HL-60 (cell line): ENCODE measurements around the gene TFAP2D.

Source experiments
- DNase-seq, 2 experiments: peaks; one replicate each; pipeline ENCODE4 v3.0.0-alpha.2; 2010 to 2020; ENCODE audit warnings: low read depth in 1 of 2, low spot score in 1 of 2
- H3K27ac ChIP-seq: fragments of 250-450 bp; sonication (Bioruptor Pico); replicated peaks from 2 replicates; pipeline ENCODE4 v1.5.1; 2020; ENCODE audit warnings: mild to moderate bottlenecking, moderate library complexity
- H3K27me3 ChIP-seq: fragments of 250-450 bp; sonication (Bioruptor Pico); 2 replicates; pipeline ENCODE4 v1.5.1; 2021; ENCODE audit warnings: mild to moderate bottlenecking, moderate library complexity; ENCODE audit not compliant: insufficient read depth, poor library complexity, severe bottlenecking
- H3K4me3 ChIP-seq: replicated peaks from 2 replicates; pipeline ENCODE4 v1.5.1; 2011; ENCODE audit warnings: mild to moderate bottlenecking, control low read depth, low read length; ENCODE audit not compliant: insufficient read depth
- CTCF ChIP-seq: IDR thresholded peaks from one replicate; pipeline ENCODE4 v1.5.1; 2011; ENCODE audit warnings: low read length, control low read depth, inconsistent platforms; ENCODE audit not compliant: insufficient read depth
- GABPA ChIP-seq: IDR thresholded peaks from 2 replicates; pipeline ENCODE4 v1.6.1; 2012; ENCODE audit warnings: low read depth
- POLR2AphosphoS5 ChIP-seq: IDR thresholded peaks from 2 replicates; pipeline ENCODE4 v1.6.1; 2012; ENCODE audit warnings: low read depth
- REST ChIP-seq: IDR thresholded peaks from 2 replicates; pipeline ENCODE4 v1.6.1; 2012; ENCODE audit warnings: low read depth; ENCODE audit not compliant: insufficient replicate concordance
- SPI1 ChIP-seq: IDR thresholded peaks from 2 replicates; pipeline ENCODE4 v1.6.1; 2012; ENCODE audit warnings: low read depth, mild to moderate bottlenecking, borderline replicate concordance

TFAP2D gene

GRCh38 chr6:50815436-50816114 is 102.2 kb downstream of the TFAP2D start:
- no peak for DNase-seq
- Histone ChIP-seq H3K27ac (no peak overlapping the region), H3K4me3 (peak overlapping the region; percentile 46), H3K27me3 (peaks cover 25% of the 10 kb centered on the region)
- TF ChIP-seq POLR2AphosphoS5 (no peak), CTCF (peak; percentile 22), GABPA (no peak), REST (no peak), SPI1 (no peak)

- Histone ChIP-seq H3K4me3 (peak overlapping the region; percentile 46), H3K27me3 (peaks cover 31% of the 10 kb centered on the region), H3K27ac (no peak overlapping the region)
- no peak for TF ChIP-seq REST
- TF ChIP-seq CTCF = peak; percentile 34
- peak; percentile 57 to 65 for DNase-seq
Observed at GRCh38 chr6:50816115-50816675, 102.9 kb downstream of the TFAP2D start.

GRCh38 chr6:50816947-50817645 is 103.8 kb downstream of the TFAP2D start:
- peaks cover 36% of the 10 kb centered on the region for H3K27me3 ChIP-seq
- no peak for DNase-seq
- no peak overlapping the region for H3K4me3 ChIP-seq
- no peak for TF ChIP-seq REST
- TF ChIP-seq SPI1 = no peak
- TF ChIP-seq CTCF = no peak
- TF ChIP-seq POLR2AphosphoS5 = no peak
- TF ChIP-seq GABPA = no peak
- no peak overlapping the region for H3K27ac ChIP-seq
